Measurements from ENCODE around the gene PCSK6.

The PCSK6 gene

DNA sequence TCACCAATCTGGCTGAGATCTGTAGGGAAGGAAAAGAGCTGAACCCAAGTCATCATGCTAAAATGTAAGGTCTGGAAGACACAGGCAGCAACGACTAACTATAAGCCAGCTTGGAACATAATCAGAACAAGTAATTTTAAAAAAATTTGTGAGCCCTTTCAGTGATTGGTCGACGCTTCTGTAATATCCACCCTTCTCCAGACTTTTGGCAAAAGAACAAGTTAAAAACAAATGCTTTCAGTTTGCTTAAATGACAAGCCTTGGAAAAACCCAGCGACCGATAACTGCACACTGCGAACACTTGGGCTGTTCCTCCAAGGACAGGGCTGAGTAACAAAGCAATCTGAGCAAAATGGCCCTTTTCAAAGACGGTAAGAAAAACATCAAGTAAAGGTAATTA, 49.6 kb downstream of the PCSK6 start:
- H3K27ac ChIP-seq (ENCODE audit: low read length) = no peak overlapping the region
- H3K36me3 ChIP-seq (ENCODE audit: insufficient read depth, low read length) = no peaks in the 10 kb centered on the region
- TF ChIP-seq, protein P1, sequence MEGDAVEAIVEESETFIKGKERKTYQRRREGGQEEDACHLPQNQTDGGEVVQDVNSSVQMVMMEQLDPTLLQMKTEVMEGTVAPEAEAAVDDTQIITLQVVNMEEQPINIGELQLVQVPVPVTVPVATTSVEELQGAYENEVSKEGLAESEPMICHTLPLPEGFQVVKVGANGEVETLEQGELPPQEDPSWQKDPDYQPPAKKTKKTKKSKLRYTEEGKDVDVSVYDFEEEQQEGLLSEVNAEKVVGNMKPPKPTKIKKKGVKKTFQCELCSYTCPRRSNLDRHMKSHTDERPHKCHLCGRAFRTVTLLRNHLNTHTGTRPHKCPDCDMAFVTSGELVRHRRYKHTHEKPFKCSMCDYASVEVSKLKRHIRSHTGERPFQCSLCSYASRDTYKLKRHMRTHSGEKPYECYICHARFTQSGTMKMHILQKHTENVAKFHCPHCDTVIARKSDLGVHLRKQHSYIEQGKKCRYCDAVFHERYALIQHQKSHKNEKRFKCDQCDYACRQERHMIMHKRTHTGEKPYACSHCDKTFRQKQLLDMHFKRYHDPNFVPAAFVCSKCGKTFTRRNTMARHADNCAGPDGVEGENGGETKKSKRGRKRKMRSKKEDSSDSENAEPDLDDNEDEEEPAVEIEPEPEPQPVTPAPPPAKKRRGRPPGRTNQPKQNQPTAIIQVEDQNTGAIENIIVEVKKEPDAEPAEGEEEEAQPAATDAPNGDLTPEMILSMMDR (IDR thresholded peaks at IDR 0.05; ENCODE audit: borderline replicate concordance, extremely low read depth, low read length, poor library complexity, severe bottlenecking) = no peak
- TF ChIP-seq EZH2 (IDR thresholded peaks at IDR 0.05; ENCODE audit: borderline replicate concordance, low read depth, low read length, severe bottlenecking) = no peak
- H3K4me3 ChIP-seq (ENCODE audit: low read depth in 1 of 2, low read length in 2 of 2) = no peak overlapping the region
- ATAC-seq (ENCODE audit: insufficient read depth, low read depth) (no peak), DNase-seq (no peak)
- H3K4me2 ChIP-seq (ENCODE audit: insufficient read depth, low read length) = no peak overlapping the region
- no peak overlapping the region for H3K9ac ChIP-seq (ENCODE audit: low read depth, low read length)
- no peaks in the 10 kb centered on the region for H3K79me2 ChIP-seq (ENCODE audit: insufficient read depth, low read length)
- H4K20me1 ChIP-seq (ENCODE audit: insufficient read depth, low read length) = no peaks in the 10 kb centered on the region
- H2AFZ ChIP-seq (ENCODE audit: low read depth, low read length) = no peak overlapping the region
- no peaks in the 10 kb centered on the region for H3K27me3 ChIP-seq (ENCODE audit: insufficient read depth, low read length, poor library complexity)
- H3K9me3 ChIP-seq (ENCODE audit: insufficient read depth, low read length, severe bottlenecking) = no peaks in the 10 kb centered on the region
- peaks cover 15% of the 10 kb centered on the region for H3K4me1 ChIP-seq (ENCODE audit: insufficient read depth, low read length)

DNA sequence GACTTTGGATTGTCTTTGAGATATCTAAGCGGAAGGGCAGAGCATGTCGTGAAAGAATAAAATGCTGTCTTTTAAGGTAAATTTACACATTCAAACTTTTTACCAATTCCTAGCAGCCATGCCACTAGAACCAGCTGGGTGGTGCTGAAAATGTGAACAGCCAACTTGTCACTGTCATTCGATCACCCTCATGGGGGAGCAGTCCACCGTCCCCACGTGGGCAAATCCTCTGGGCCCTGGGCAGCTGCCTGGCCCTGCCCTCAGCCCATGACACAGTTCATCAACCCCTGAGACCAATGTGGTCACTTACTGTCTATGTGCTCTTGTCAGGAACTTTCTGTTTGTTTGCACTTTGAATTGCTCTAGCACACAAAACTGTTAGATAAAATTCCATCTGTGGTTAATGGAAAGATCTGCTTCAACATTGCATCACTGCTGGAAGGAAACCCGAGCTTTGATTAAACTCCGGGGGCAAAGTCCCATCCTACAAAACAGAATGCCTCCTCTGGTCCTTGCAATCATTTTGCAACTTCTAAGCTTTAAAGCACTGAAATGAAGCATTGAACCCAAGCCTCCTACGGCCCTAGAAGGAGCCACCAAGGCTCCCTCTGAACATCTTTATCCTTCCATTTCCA, 50.1 kb downstream of the PCSK6 start:
- H3K27ac ChIP-seq (ENCODE audit: low read length) = no peak overlapping the region
- no peak for ATAC-seq (ENCODE audit: insufficient read depth, low read depth)
- no peaks in the 10 kb centered on the region for H3K36me3 ChIP-seq (ENCODE audit: insufficient read depth, low read length)
- H3K79me2 ChIP-seq (ENCODE audit: insufficient read depth, low read length) = no peaks in the 10 kb centered on the region
- no peaks in the 10 kb centered on the region for H3K27me3 ChIP-seq (ENCODE audit: insufficient read depth, low read length, poor library complexity)
- H3K9ac ChIP-seq (ENCODE audit: low read depth, low read length) = no peak overlapping the region
- no peak overlapping the region for H2AFZ ChIP-seq (ENCODE audit: low read depth, low read length)
- no peak for DNase-seq
- H3K9me3 ChIP-seq (ENCODE audit: insufficient read depth, low read length, severe bottlenecking) = no peaks in the 10 kb centered on the region
- H3K4me3 ChIP-seq (ENCODE audit: low read depth in 1 of 2, low read length in 2 of 2) = no peak overlapping the region
- H3K4me2 ChIP-seq (ENCODE audit: insufficient read depth, low read length) = no peak overlapping the region
- no peak for TF ChIP-seq EZH2 (IDR thresholded peaks at IDR 0.05; ENCODE audit: borderline replicate concordance, low read depth, low read length, severe bottlenecking)
- TF ChIP-seq, protein P1 (IDR thresholded peaks at IDR 0.05; ENCODE audit: borderline replicate concordance, extremely low read depth, low read length, poor library complexity, severe bottlenecking) = no peak
- peaks cover 15% of the 10 kb centered on the region for H3K4me1 ChIP-seq (ENCODE audit: insufficient read depth, low read length)
- H4K20me1 ChIP-seq (ENCODE audit: insufficient read depth, low read length) = no peaks in the 10 kb centered on the region

DNA sequence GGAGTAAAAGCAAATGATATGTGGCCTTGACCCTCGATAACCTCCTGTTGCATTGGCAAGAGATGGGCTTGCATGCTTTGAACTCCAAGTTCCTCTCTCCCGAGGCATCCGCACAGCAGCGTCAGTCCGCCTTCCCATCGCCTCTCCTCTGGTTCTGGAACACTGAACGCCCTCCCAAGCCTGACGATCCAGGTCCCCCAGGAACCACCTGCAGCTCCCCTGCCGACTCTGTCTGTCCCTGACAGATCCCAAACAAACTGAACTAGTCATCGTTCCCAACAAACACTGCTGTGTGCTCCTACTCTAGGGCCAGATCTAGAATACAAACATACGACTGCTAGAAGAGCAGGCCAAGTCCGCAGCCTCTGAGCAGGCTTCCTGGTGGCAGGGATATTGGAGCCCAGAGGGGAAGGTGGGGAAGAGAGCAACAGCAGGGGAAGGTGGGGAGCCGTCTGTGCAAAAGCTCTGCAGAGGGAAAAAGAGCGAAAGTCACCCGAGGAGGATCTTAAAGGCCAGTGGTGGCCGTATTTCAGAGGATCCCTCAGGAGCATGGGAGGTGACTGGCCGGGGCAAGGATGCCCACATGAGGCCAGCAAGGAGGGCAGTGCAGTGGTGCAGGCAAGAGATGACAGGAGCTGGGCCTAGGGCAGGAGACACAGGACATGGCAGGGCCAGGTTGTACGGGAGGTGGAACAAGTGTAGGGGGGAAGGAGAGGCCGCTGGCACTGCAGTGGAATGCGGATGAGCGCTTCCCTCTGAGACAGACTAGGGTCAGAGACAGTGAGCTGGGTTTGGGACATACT, 50.8 kb downstream of the PCSK6 start:
- H2AFZ ChIP-seq (ENCODE audit: low read depth, low read length) = no peak overlapping the region

More for the DNA sequence above, 50.8 kb downstream of the PCSK6 start:
- Histone ChIP-seq H3K9ac (ENCODE audit: low read depth, low read length) (no peak overlapping the region), H3K27ac (ENCODE audit: low read length) (no peak overlapping the region), H3K9me3 (ENCODE audit: insufficient read depth, low read length, severe bottlenecking) (no peaks in the 10 kb centered on the region), H3K4me1 (ENCODE audit: insufficient read depth, low read length) (peaks cover 15% of the 10 kb centered on the region), H3K4me3 (ENCODE audit: low read depth in 1 of 2, low read length in 2 of 2) (no peak overlapping the region), H3K79me2 (ENCODE audit: insufficient read depth, low read length) (no peaks in the 10 kb centered on the region), H3K27me3 (ENCODE audit: insufficient read depth, low read length, poor library complexity) (no peaks in the 10 kb centered on the region), H3K36me3 (ENCODE audit: insufficient read depth, low read length) (no peaks in the 10 kb centered on the region), H3K4me2 (ENCODE audit: insufficient read depth, low read length) (no peak overlapping the region), H4K20me1 (ENCODE audit: insufficient read depth, low read length) (no peaks in the 10 kb centered on the region)
- ATAC-seq (ENCODE audit: insufficient read depth, low read depth) (no peak), DNase-seq (no peak)
- no peak for TF ChIP-seq EZH2 (IDR thresholded peaks at IDR 0.05; ENCODE audit: borderline replicate concordance, low read depth, low read length, severe bottlenecking)
- TF ChIP-seq, protein P1 (IDR thresholded peaks at IDR 0.05; ENCODE audit: borderline replicate concordance, extremely low read depth, low read length, poor library complexity, severe bottlenecking) = no peak
